SU-DHL-6 (cell line): ENCODE measurements around the gene ALG2.

Experiments used
- H2AFZ ChIP-seq: fragments of 200-600 bp; sonication (generic); 2 replicates; pipeline ENCODE4 v1.6.1; 2014; ENCODE audit warnings: low read depth, mild to moderate bottlenecking, moderate library complexity, mixed read lengths, antibody characterized with exemption, low read length; ENCODE audit not compliant: severe bottlenecking
- H3F3A ChIP-seq: fragments of 200-600 bp; shearing (Covaris generic); 2 replicates; pipeline ENCODE4 v1.6.0; 2016; ENCODE audit warnings: antibody characterized with exemption, mild to moderate bottlenecking; ENCODE audit not compliant: insufficient read depth
- H3K27ac ChIP-seq: fragments of 200-600 bp; sonication (generic); 2 replicates; pipeline ENCODE4 v1.5.1; 2016; ENCODE audit warnings: low read depth, mild to moderate bottlenecking, low read length, moderate library complexity, mixed read lengths
- H3K27me3 ChIP-seq: fragments of 200-600 bp; sonication (generic), shearing (Covaris generic); 2 replicates; pipeline ENCODE4 v1.6.0; 2014; ENCODE audit warnings: mild to moderate bottlenecking, low read length
- H3K36me3 ChIP-seq: fragments of 200-600 bp; sonication (generic); 2 replicates; pipeline ENCODE4 v1.6.1; 2014; ENCODE audit warnings: mild to moderate bottlenecking, low read length, mixed read lengths
- H3K4me2 ChIP-seq: fragments of 300-600, 200-600 bp; shearing (Covaris generic), sonication (generic); 2 replicates; pipeline ENCODE4 v1.6.0; 2014; ENCODE audit warnings: low read length, low read depth, mild to moderate bottlenecking; ENCODE audit not compliant: poor library complexity, severe bottlenecking
- H3K4me3 ChIP-seq: fragments of 200-600 bp; sonication (generic); 2 replicates; pipeline ENCODE4 v1.5.1; 2014; ENCODE audit warnings: antibody characterized with exemption, low read length, mild to moderate bottlenecking, mixed read lengths; ENCODE audit not compliant: insufficient read depth, poor library complexity, severe bottlenecking
- H3K79me2 ChIP-seq: fragments of 200-600 bp; sonication (generic); 2 replicates; pipeline ENCODE4 v1.6.1; 2014; ENCODE audit warnings: mild to moderate bottlenecking, low read length, moderate library complexity; ENCODE audit not compliant: insufficient read depth
- H3K9ac ChIP-seq: fragments of 200-600 bp; sonication (generic); 2 replicates; pipeline ENCODE4 v1.7.0; 2014; ENCODE audit warnings: mild to moderate bottlenecking, low read length
- H3K9me2 ChIP-seq: fragments of 200-600 bp; sonication (generic); replicated peaks from 2 replicates; pipeline ENCODE4 v1.6.1; 2014; ENCODE audit warnings: low read length; ENCODE audit not compliant: insufficient read depth
- H3K9me3 ChIP-seq: fragments of 200-600 bp; sonication (generic); 2 replicates; pipeline ENCODE4 v1.6.1; 2014; ENCODE audit warnings: low read length, mixed read lengths; ENCODE audit not compliant: insufficient read depth
- H4K20me1 ChIP-seq: fragments of 200-600 bp; sonication (generic); 2 replicates; pipeline ENCODE4 v1.6.1; 2014; ENCODE audit warnings: low read depth, mild to moderate bottlenecking, antibody characterized with exemption, low read length, moderate library complexity, mixed read lengths
- CTCF ChIP-seq: fragments of 200-600 bp; sonication (generic); IDR thresholded peaks from one replicate; pipeline ENCODE4 v1.5.1; 2017; ENCODE audit warnings: antibody characterized with exemption, mild to moderate bottlenecking, low read length, moderate library complexity; ENCODE audit not compliant: insufficient read depth, poor library complexity, severe bottlenecking
- EZH2phosphoT487 ChIP-seq: fragments of 200-600 bp; sonication (generic), shearing (Covaris generic); conservative IDR thresholded peaks from 2 replicates; pipeline ENCODE4 v1.6.1; 2018; ENCODE audit warnings: mild to moderate bottlenecking, antibody characterized with exemption, low read length, moderate library complexity, mixed read lengths

The ALG2 gene

GRCh38 chr9:99189186-99189585, 32.6 kb downstream of the ALG2 start:
- H3K9me3 ChIP-seq, result no peaks in the 10 kb centered on the region
- H3K27ac ChIP-seq, result no peak overlapping the region
- no peaks in the 10 kb centered on the region for H3F3A ChIP-seq
- no peak overlapping the region for H3K9ac ChIP-seq
- H4K20me1 ChIP-seq, result no peaks in the 10 kb centered on the region
- H3K36me3 ChIP-seq, result no peaks in the 10 kb centered on the region
- H3K4me2 ChIP-seq, result no peak overlapping the region
- no peaks in the 10 kb centered on the region for H3K27me3 ChIP-seq
- no peaks in the 10 kb centered on the region for H3K9me2 ChIP-seq
- H3K4me3 ChIP-seq, result no peak overlapping the region
- TF ChIP-seq EZH2phosphoT487 (no peak), CTCF (no peak)
- no peaks in the 10 kb centered on the region for H3K79me2 ChIP-seq
- H2AFZ ChIP-seq, result no peak overlapping the region

- TF ChIP-seq CTCF (no peak), EZH2phosphoT487 (no peak)
- peak overlapping the region; percentile 20; the same call in 1 of the 2 replicates for H3K9ac ChIP-seq
- H2AFZ ChIP-seq, result peak overlapping the region; percentile 73
- no peaks in the 10 kb centered on the region for H4K20me1 ChIP-seq
- H3K36me3 ChIP-seq, result no peaks in the 10 kb centered on the region
- no peaks in the 10 kb centered on the region for H3K9me2 ChIP-seq
- no peaks in the 10 kb centered on the region for H3K79me2 ChIP-seq
- peak overlapping the region; percentile 42 for H3K4me2 ChIP-seq
- H3K27me3 ChIP-seq, result no peaks in the 10 kb centered on the region
- H3F3A ChIP-seq, result peaks cover 13% of the 10 kb centered on the region
- H3K4me3 ChIP-seq, result no peak overlapping the region
- H3K9me3 ChIP-seq, result no peaks in the 10 kb centered on the region
- H3K27ac ChIP-seq, result peak overlapping the region; percentile 19; the same call in 1 of the 2 replicates
Observed at GRCh38 chr9:99187311-99187710, 34.4 kb downstream of the ALG2 start.

DNA sequence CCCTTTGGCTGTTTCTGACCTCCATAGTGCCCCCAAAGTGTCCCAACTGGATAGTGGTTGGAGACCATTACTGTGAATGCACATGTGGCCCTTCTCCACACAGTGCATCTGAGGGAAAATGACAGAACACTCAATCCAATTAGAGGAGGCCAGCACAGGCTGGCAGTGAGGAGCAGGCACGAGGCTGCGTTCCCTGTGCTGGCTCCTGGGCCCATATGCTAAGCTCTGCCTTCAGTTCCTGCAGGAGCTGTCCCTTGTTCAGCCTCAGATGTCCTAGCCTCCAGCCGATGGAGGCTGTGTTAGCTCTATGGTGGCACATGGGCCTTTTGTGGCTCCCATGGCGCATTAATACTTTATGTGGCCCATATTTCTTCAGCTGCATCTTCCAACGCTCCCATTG, 35.8 kb downstream of the ALG2 start:
- no peak for TF ChIP-seq CTCF
- no peak for TF ChIP-seq EZH2phosphoT487
- Histone ChIP-seq H3K4me2 (no peak overlapping the region), H4K20me1 (no peaks in the 10 kb centered on the region), H2AFZ (no peak overlapping the region), H3K9me3 (no peaks in the 10 kb centered on the region), H3K79me2 (no peaks in the 10 kb centered on the region), H3K27me3 (no peaks in the 10 kb centered on the region), H3K9me2 (no peaks in the 10 kb centered on the region), H3K4me3 (no peak overlapping the region), H3K36me3 (no peaks in the 10 kb centered on the region), H3K27ac (no peak overlapping the region), H3F3A (peaks cover 18% of the 10 kb centered on the region), H3K9ac (peak overlapping the region; percentile 6; the same call in 1 of the 2 replicates)
